Activated CD4-positive, alpha-beta T cell treated with anti-CD3 and anti-CD28 coated beads for 36 hours (primary cell): ENCODE results near the gene NCLN. TPM values are rescaled to one million over a fixed set of nuclear protein-coding genes. Genes with fewer than 3 reads are reported as not detected.
"Not testable (repeated sequence)": the region's sequence is repeated elsewhere in the genome, so short reads cannot be mapped to it uniquely, and the experiment has no call there.

Experiments used
- ATAC-seq: fragments of 200-7000 bp; cut with Tn5 transposase; one replicate; pipeline ENCODE4 v1.10.0; 2021; ENCODE audit warnings: mild to moderate bottlenecking, moderate library complexity
- CTCF ChIA-PET: fragments of 350-600 bp; sonication (Branson Sonifier 250); formaldehyde crosslinking; loops from one replicate; lab custom pipeline; 2021; ENCODE audit warnings: antibody characterized with exemption; lab: Charles Lee
- POLR2A ChIA-PET: fragments of 350-600 bp; sonication (Branson Sonifier 250); formaldehyde crosslinking; loops from one replicate; lab custom pipeline; 2021; ENCODE audit warnings: antibody characterized with exemption, inconsistent platforms; lab: Charles Lee
- DNase-seq: peaks from one replicate; pipeline ENCODE4 v3.0.0-alpha.2; 2020
- H3K27ac Mint-ChIP-seq: one replicate; pipeline ENCODE4 v1.8.0; 2021; ENCODE audit warnings: mixed read lengths
- H3K27me3 Mint-ChIP-seq: one replicate; pipeline ENCODE4 v1.8.0; 2021; ENCODE audit warnings: mixed read lengths
- H3K36me3 Mint-ChIP-seq: one replicate; pipeline ENCODE4 v1.8.0; 2021; ENCODE audit warnings: low read depth, mixed read lengths
- H3K4me1 Mint-ChIP-seq: one replicate; pipeline ENCODE4 v1.8.0; 2021; ENCODE audit warnings: mixed read lengths
- H3K4me3 Mint-ChIP-seq: one replicate; pipeline ENCODE4 v1.8.0; 2021; ENCODE audit warnings: mild to moderate bottlenecking, moderate library complexity, mixed read lengths
- H3K9me3 Mint-ChIP-seq: one replicate; pipeline ENCODE4 v1.8.0; 2021; ENCODE audit warnings: low read depth, mixed read lengths
- intact Hi-C, 2 experiments: fragments of 100-400 bp; cut with DNase I in 1 of 2; cut with micrococcal nuclease in 1 of 2; formaldehyde crosslinking; loops; one replicate each; pipeline versions ENCODE4 v1.14.2 to v1.15.1; 2022 to 2024; cut with DNase I, micrococcal nuclease
- total RNA-seq, 2 experiments: library from RNA; stranded (reverse); gene quantifications; one replicate each; pipeline ENCODE4 v1.2.3, GENCODE V29; 2021

Gene NCLN
- total RNA-seq, 2 experiments from 2014 or later = 55.6 to 58.2 TPM

- intact Hi-C loops = no loop called here
- ATAC-seq = no peak
- Mint-ChIP-seq H3K27ac (no peak overlapping the region), H3K27me3 (peaks cover 20% of the 10 kb centered on the region), H3K4me1 (no peaks in the 10 kb centered on the region), H3K36me3 (no peaks in the 10 kb centered on the region), H3K4me3 (no peak overlapping the region), H3K9me3 (no peaks in the 10 kb centered on the region)
- POLR2A ChIA-PET = no interaction called here
- DNase-seq = no peak
- CTCF ChIA-PET = interaction anchor here (0.6 to 1.2 kb wide), 5 partner anchors 32 to 394 kb away, joined by 3 read pairs; partner anchors contain the start of gene CACTIN
Observed at GRCh38 chr19:3233116-3233515, 47.4 kb downstream of the NCLN start.

GRCh38 chr19:3233831-3234230, 48.1 kb downstream of the NCLN start:
- ChIA-PET CTCF (interaction anchor here (1.2 kb wide), 1 partner anchor 32 kb away, joined by 3 read pairs; no protein-coding TSS in a partner anchor), POLR2A (no interaction called here)
- peaks cover 19% of the 10 kb centered on the region for H3K27me3 Mint-ChIP-seq
- H3K36me3 Mint-ChIP-seq = no peaks in the 10 kb centered on the region
- ATAC-seq = no peak
- H3K9me3 Mint-ChIP-seq = no peaks in the 10 kb centered on the region
- H3K4me3 Mint-ChIP-seq = no peak overlapping the region
- no peak for DNase-seq
- no peak overlapping the region for H3K27ac Mint-ChIP-seq
- intact Hi-C loops = no loop called here
- no peaks in the 10 kb centered on the region for H3K4me1 Mint-ChIP-seq

GRCh38 chr19:3234800-3235199, 49.1 kb downstream of the NCLN start:
- POLR2A ChIA-PET = interaction anchor here (0.5 kb wide), 1 partner anchor 15 kb away, joined by 3 read pairs; no protein-coding TSS in a partner anchor
- peak; percentile 63 for DNase-seq
- H3K4me1 Mint-ChIP-seq = no peaks in the 10 kb centered on the region
- H3K27me3 Mint-ChIP-seq = peaks cover 13% of the 10 kb centered on the region
- intact Hi-C loops = no loop called here
- H3K4me3 Mint-ChIP-seq = no peak overlapping the region
- no peak overlapping the region for H3K27ac Mint-ChIP-seq
- CTCF ChIA-PET = interaction anchor here (0.7 kb wide), 1 partner anchor 10 kb away, joined by 4 read pairs; no protein-coding TSS in a partner anchor
- H3K9me3 Mint-ChIP-seq = no peaks in the 10 kb centered on the region
- H3K36me3 Mint-ChIP-seq = no peaks in the 10 kb centered on the region
- ATAC-seq = peak; percentile 42

DNA sequence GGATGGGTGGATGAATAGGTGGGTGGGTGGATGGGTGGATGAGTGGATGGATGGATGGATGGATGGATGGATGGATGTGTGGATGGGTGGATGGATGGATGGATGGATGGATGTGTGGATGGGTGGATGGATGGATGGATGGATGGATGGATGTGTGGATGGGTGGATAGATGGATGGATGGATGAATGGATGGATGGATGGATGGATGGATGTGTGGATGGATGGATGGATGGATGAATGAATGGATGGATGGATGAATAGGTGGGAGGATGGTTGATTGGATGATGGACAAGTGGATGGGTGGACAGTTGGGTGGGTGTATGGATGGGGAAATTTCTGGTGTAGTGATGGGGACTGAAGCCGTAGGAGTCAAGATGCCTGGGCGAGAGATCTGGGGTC, 49.9 kb downstream of the NCLN start:
- ATAC-seq, H3K27ac Mint-ChIP-seq, H3K9me3 Mint-ChIP-seq, POLR2A ChIA-PET, intact Hi-C loops, H3K4me3 Mint-ChIP-seq, DNase-seq, H3K36me3 Mint-ChIP-seq, H3K4me1 Mint-ChIP-seq: not testable (repeated sequence)
- H3K27me3 Mint-ChIP-seq = peaks cover 13% of the 10 kb centered on the region
- CTCF ChIA-PET = interaction anchor here (0.7 kb wide), 1 partner anchor 10 kb away, joined by 4 read pairs; no protein-coding TSS in a partner anchor

- DNase-seq (no peak), ATAC-seq (no peak)
- Mint-ChIP-seq H3K4me3 (no peak overlapping the region), H3K9me3 (no peaks in the 10 kb centered on the region), H3K36me3 (no peaks in the 10 kb centered on the region), H3K27me3 (peaks cover 13% of the 10 kb centered on the region), H3K27ac (no peak overlapping the region), H3K4me1 (no peaks in the 10 kb centered on the region)
- POLR2A ChIA-PET = no interaction called here
- CTCF ChIA-PET = interaction anchor here (1.4 kb wide), 1 partner anchor 28 kb away, joined by 4 read pairs; no protein-coding TSS in a partner anchor
- intact Hi-C loops = no loop called here
Observed at GRCh38 chr19:3236272-3236671, 50.5 kb downstream of the NCLN start.

GRCh38 chr19:3238066-3238561, 52.4 kb downstream of the NCLN start:
- Mint-ChIP-seq H3K36me3 (no peaks in the 10 kb centered on the region), H3K4me1 (no peaks in the 10 kb centered on the region), H3K27me3 (peaks cover 9% of the 10 kb centered on the region), H3K4me3 (no peak overlapping the region), H3K27ac (no peak overlapping the region), H3K9me3 (no peaks in the 10 kb centered on the region)
- ATAC-seq = no peak
- POLR2A ChIA-PET = no interaction called here
- no peak for DNase-seq
- intact Hi-C loops = no loop called here
- CTCF ChIA-PET = no interaction called here

DNA sequence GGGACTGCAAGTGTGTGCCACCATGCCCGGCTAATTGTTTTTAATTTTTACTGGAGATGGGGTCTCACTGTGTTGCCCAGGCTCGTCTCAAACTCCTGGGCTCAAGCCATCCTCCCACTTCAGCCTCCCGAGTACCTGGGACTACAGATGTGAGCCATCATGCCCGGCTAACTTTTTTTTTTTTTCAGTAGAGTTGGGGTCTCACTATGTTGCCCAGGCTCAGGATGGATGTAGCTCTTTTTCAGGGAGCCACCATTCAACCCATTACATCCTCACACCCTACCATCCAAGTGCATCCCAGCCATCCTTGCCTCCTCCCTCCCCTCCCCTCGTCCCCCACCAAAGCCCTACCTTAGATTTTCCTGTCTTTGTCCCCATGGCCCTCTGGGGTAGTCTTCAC, 53.6 kb downstream of the NCLN start:
- no peaks in the 10 kb centered on the region for H3K4me1 Mint-ChIP-seq
- intact Hi-C loops = no loop called here
- no peak overlapping the region for H3K4me3 Mint-ChIP-seq
- H3K27me3 Mint-ChIP-seq = peaks cover 6% of the 10 kb centered on the region
- CTCF ChIA-PET = interaction anchor here (0.6 kb wide), 1 partner anchor 66 kb away, joined by 3 read pairs; no protein-coding TSS in a partner anchor
- DNase-seq (no peak), ATAC-seq (no peak)
- H3K36me3 Mint-ChIP-seq = no peaks in the 10 kb centered on the region
- POLR2A ChIA-PET = no interaction called here
- no peaks in the 10 kb centered on the region for H3K9me3 Mint-ChIP-seq
- no peak overlapping the region for H3K27ac Mint-ChIP-seq

DNA sequence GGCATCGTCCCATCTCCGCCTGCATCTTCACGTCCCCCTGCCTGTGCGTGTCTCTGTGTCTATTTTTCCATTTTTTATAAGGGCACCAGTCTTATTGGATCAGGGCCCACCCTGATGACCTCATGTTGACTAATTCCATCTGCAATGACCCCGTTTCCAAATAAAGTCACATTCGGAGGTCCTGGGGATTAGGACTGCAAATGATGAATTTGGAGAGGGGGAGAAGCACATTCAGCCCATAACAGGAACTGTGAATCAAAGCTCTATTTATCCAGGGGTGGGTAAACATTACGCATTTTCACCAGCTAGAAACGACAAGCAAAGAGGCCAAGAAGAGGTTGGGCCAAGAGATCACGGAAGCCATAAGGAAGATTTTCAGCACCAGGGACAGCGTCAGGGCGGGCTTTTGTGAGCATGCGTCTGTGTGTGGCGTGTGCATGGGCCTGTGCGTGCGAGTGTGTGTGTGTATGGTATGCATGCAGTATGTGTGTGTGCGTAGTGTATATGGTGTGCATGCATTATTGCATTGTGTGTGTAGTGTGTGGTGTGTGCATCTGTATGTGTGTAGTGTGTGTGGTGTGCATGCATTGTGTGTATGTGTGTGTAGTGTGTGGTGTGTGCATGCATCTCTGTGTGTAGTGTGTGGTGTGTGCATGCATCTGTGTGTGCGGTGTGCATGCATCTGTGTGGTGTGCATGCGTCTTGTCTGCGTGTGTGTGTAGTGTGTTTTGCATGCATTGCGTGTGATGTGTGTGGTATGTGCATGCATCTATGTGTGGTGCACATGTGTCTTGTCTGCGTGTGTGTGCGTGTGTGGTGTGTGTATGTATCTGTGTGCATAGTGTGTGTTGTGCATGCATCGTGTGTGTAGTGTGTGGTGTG, 58.3 kb downstream of the NCLN start:
- ChIA-PET POLR2A (no interaction called here), CTCF (interaction anchor here (0.6 kb wide), 1 partner anchor 58 kb away, joined by 3 read pairs; no protein-coding TSS in a partner anchor)
- Mint-ChIP-seq H3K36me3 (no peaks in the 10 kb centered on the region), H3K9me3 (no peaks in the 10 kb centered on the region), H3K4me3 (no peak overlapping the region), H3K27ac (no peak overlapping the region), H3K4me1 (no peaks in the 10 kb centered on the region), H3K27me3 (peaks cover 3% of the 10 kb centered on the region)
- ATAC-seq (peak; percentile 47), DNase-seq (peak; percentile 76)
- intact Hi-C loops = loop anchor here in 1 of 2 experiments (10.0 kb wide), 1 partner anchor 631 kb away; no protein-coding TSS in a partner anchor

GRCh38 chr19:3245050-3245449, 59.3 kb downstream of the NCLN start:
- peaks cover 3% of the 10 kb centered on the region for H3K27me3 Mint-ChIP-seq
- no peaks in the 10 kb centered on the region for H3K9me3 Mint-ChIP-seq

DNA sequence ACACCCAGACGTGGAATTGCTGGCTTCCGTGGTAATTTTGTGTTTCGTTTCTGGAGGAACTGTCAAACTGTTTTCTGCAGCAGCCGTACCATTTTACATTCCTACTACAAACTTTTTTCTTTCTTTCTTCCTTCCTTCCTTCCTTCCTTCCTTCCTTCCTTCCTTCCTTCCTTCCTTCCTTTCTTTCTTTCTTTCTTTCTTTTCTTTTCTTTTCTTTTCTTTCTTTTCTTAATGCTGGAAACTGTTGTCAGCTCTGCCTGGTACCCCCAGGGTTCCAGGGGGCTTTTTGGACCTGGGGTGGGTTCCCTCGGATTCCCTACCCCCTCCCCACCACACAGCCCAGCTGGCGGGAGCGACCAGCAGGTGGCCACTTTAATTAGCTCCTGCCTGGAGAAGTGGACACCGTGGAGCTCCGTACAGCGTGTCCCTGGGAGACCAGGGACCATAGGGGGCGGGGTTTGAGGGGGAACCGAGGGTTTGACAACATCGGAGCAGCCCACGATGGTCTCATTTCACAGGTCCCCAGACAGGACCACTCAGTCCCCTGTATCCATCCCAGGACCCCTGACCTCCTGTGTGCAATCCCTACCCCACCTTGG, 63.1 kb downstream of the NCLN start:
- H3K36me3 Mint-ChIP-seq = no peaks in the 10 kb centered on the region
- H3K4me3 Mint-ChIP-seq = no peak overlapping the region
- DNase-seq (no peak), ATAC-seq (no peak)
- intact Hi-C loops = loop anchor here in 1 of 2 experiments (10.0 kb wide), 1 partner anchor 626 kb away; no protein-coding TSS in a partner anchor
- POLR2A ChIA-PET = no interaction called here
- H3K4me1 Mint-ChIP-seq = no peaks in the 10 kb centered on the region
- H3K27me3 Mint-ChIP-seq = peaks cover 9% of the 10 kb centered on the region
- H3K9me3 Mint-ChIP-seq = peaks cover 9% of the 10 kb centered on the region
- CTCF ChIA-PET = interaction anchor here (0.6 kb wide), 1 partner anchor 344 kb away, joined by 3 read pairs; no protein-coding TSS in a partner anchor
- H3K27ac Mint-ChIP-seq = no peak overlapping the region

More at GRCh38 chr19:3245050-3245449, 59.3 kb downstream of the NCLN start:
- Mint-ChIP-seq H3K4me3 (no peak overlapping the region), H3K36me3 (no peaks in the 10 kb centered on the region), H3K4me1 (no peaks in the 10 kb centered on the region), H3K27ac (no peak overlapping the region)
- ATAC-seq = no peak
- CTCF ChIA-PET = interaction anchor here (0.8 to 0.9 kb wide), 2 partner anchors 10 to 15 kb away, joined by 4 read pairs; no protein-coding TSS in a partner anchor
- POLR2A ChIA-PET = no interaction called here
- no peak for DNase-seq
- intact Hi-C loops = loop anchor here in 1 of 2 experiments (10.0 kb wide), 1 partner anchor 630 kb away; no protein-coding TSS in a partner anchor

- no peak overlapping the region for H3K27ac Mint-ChIP-seq
- ATAC-seq (peak; percentile 58), DNase-seq (peak; percentile 47)
- no peaks in the 10 kb centered on the region for H3K36me3 Mint-ChIP-seq
- no peak overlapping the region for H3K4me3 Mint-ChIP-seq
- H3K4me1 Mint-ChIP-seq = no peaks in the 10 kb centered on the region
- peaks cover 13% of the 10 kb centered on the region for H3K27me3 Mint-ChIP-seq
- H3K9me3 Mint-ChIP-seq = peaks cover 9% of the 10 kb centered on the region
- POLR2A ChIA-PET = no interaction called here
- intact Hi-C loops = loop anchor here in 1 of 2 experiments (10.0 kb wide), 1 partner anchor 625 kb away; no protein-coding TSS in a partner anchor
- CTCF ChIA-PET = interaction anchor here (0.6 to 0.7 kb wide), 2 partner anchors 40 to 343 kb away, joined by 3 read pairs; no protein-coding TSS in a partner anchor
Observed at GRCh38 chr19:3249408-3249807, 63.7 kb downstream of the NCLN start.
